MCF 10A (cell line): ENCODE data around the gene FERMT3. TPM values are rescaled to one million over a fixed set of nuclear protein-coding genes. Genes with fewer than 3 reads are reported as not detected.

Experiments
- BruUV-seq: library from RNA; stranded (reverse); fragments of 400-500 nt; replicated peaks from 2 replicates; lab custom pipeline; 2021; lab: Mats Ljungman, UMichigan
- CTCF ChIA-PET: fragments of 300-600 bp; sonication (Branson Sonifier 250); formaldehyde crosslinking; extraction: SDS; loops from one replicate; lab custom pipeline; 2021; ENCODE audit warnings: antibody characterized with exemption, inconsistent platforms; lab: Yijun Ruan, JAX
- POLR2A ChIA-PET: fragments of 300-600, 350-650 bp; sonication (Branson Sonifier 250); formaldehyde crosslinking; extraction: SDS; loops from one replicate; lab custom pipeline; 2020; ENCODE audit warnings: antibody characterized with exemption, inconsistent platforms; lab: Yijun Ruan, JAX
- DNase-seq: peaks from one replicate; pipeline ENCODE4 v3.0.0-alpha.2; 2018; ENCODE audit not compliant: unreplicated experiment
- H3K27ac Mint-ChIP-seq: one replicate; pipeline ENCODE4 v1.8.0; 2022; ENCODE audit warnings: mild to moderate bottlenecking, low read depth, mixed read lengths; ENCODE audit not compliant: unreplicated experiment
- H3K27me3 Mint-ChIP-seq: one replicate; pipeline ENCODE4 v1.8.0; 2022; ENCODE audit warnings: mixed read lengths; ENCODE audit not compliant: insufficient read depth, unreplicated experiment
- H3K36me3 Mint-ChIP-seq: one replicate; pipeline ENCODE4 v1.8.0; 2022; ENCODE audit warnings: mild to moderate bottlenecking, moderate library complexity, mixed read lengths; ENCODE audit not compliant: insufficient read depth, unreplicated experiment
- H3K4me1 Mint-ChIP-seq: one replicate; pipeline ENCODE4 v1.8.0; 2022; ENCODE audit warnings: mixed read lengths; ENCODE audit not compliant: insufficient read depth, unreplicated experiment
- H3K4me3 Mint-ChIP-seq: one replicate; pipeline ENCODE4 v1.8.0; 2022; ENCODE audit warnings: mild to moderate bottlenecking, moderate library complexity, mixed read lengths; ENCODE audit not compliant: unreplicated experiment
- H3K9me3 Mint-ChIP-seq: one replicate; pipeline ENCODE4 v1.8.0; 2022; ENCODE audit warnings: mixed read lengths; ENCODE audit not compliant: unreplicated experiment
- CTCF ChIP-seq: fragments of 200-600 bp; IDR thresholded peaks from one replicate; pipeline ENCODE4 v1.8.0; 2022; ENCODE audit warnings: antibody characterized with exemption, mild to moderate bottlenecking; ENCODE audit not compliant: unreplicated experiment
- intact Hi-C: fragments of 100-400 bp; cut with micrococcal nuclease; formaldehyde crosslinking; loops from 2 replicates; pipeline ENCODE4 v1.14.1; 2022
- total RNA-seq: library from RNA; stranded (reverse); gene quantifications from 2 replicates; pipeline ENCODE4 v1.2.3, GENCODE V29; 2022

FERMT3 gene
- total RNA-seq, 1 experiment from 2014 or later: 0.44 TPM

- DNase-seq: no peak
- peaks cover 42% of the 10 kb centered on the region for H3K36me3 Mint-ChIP-seq
- H3K4me3 Mint-ChIP-seq: no peak overlapping the region
- POLR2A ChIA-PET: interaction anchor here (0.5 to 1.4 kb wide), 7 partner anchors 12 to 427 kb away, joined by 3 to 7 read pairs (median 4); partner anchors contain the start of genes NUDT22, STIP1 and TRPT1
- no peaks in the 10 kb centered on the region for H3K9me3 Mint-ChIP-seq
- intact Hi-C loops: no loop called here
- CTCF ChIA-PET: interaction anchor here (0.6 to 4.4 kb wide), 3 partner anchors 17 to 95 kb away, joined by 3 to 51 read pairs (median 3); no protein-coding TSS in a partner anchor
- no peak overlapping the region for H3K27ac Mint-ChIP-seq
- H3K27me3 Mint-ChIP-seq: no peaks in the 10 kb centered on the region
- peaks cover 12% of the 10 kb centered on the region for H3K4me1 Mint-ChIP-seq
- no peak for TF ChIP-seq CTCF
- BruUV-seq: no TSS peak
Observed at GRCh38 chr11:64207256-64208085, 950 bp downstream of the FERMT3 start.

- Mint-ChIP-seq H3K9me3 (no peaks in the 10 kb centered on the region), H3K4me3 (no peak overlapping the region), H3K36me3 (peaks cover 34% of the 10 kb centered on the region), H3K27me3 (no peaks in the 10 kb centered on the region), H3K27ac (no peak overlapping the region), H3K4me1 (peaks cover 10% of the 10 kb centered on the region)
- no TSS peak for BruUV-seq
- TF ChIP-seq CTCF: no peak
- CTCF ChIA-PET: interaction anchor here (0.8 kb wide), 1 partner anchor 16 kb away, joined by 3 read pairs; no protein-coding TSS in a partner anchor
- intact Hi-C loops: no loop called here
- no peak for DNase-seq
- POLR2A ChIA-PET: interaction anchor here (0.5 to 1.1 kb wide), 6 partner anchors 16 to 427 kb away, joined by 3 to 4 read pairs (median 3); partner anchors contain the start of genes NUDT22, STIP1 and TRPT1
Observed at GRCh38 chr11:64208086-64208795, 1.7 kb downstream of the FERMT3 start.

GRCh38 chr11:64208796-64209562 lies 2.5 kb downstream of the FERMT3 start:
- no peak for TF ChIP-seq CTCF
- Mint-ChIP-seq H3K27ac (no peak overlapping the region), H3K9me3 (no peaks in the 10 kb centered on the region), H3K4me1 (peaks cover 8% of the 10 kb centered on the region), H3K36me3 (peaks cover 27% of the 10 kb centered on the region), H3K4me3 (no peak overlapping the region), H3K27me3 (no peaks in the 10 kb centered on the region)
- BruUV-seq: no TSS peak
- intact Hi-C loops: no loop called here
- CTCF ChIA-PET: no interaction called here
- POLR2A ChIA-PET: interaction anchor here (0.5 to 1.1 kb wide), 5 partner anchors 15 to 76 kb away, joined by 3 to 4 read pairs (median 3); partner anchors contain the start of genes NUDT22, STIP1 and TRPT1
- no peak for DNase-seq
